Stimulated activated CD4-positive, alpha-beta T cell treated with anti-CD3 and anti-CD28 coated beads, Interleukin-1b, Interleukin-23, amount 100 ng/mL, for 24 hours (primary cell): ENCODE data around the gene COL12A1.

Source experiments
- DNase-seq, 4 experiments: peaks; one replicate each; pipeline ENCODE4 v3.0.0-alpha.2; 2020; ENCODE audit warnings: low read depth in 4 of 4, low spot score in 1 of 4

COL12A1 gene

GRCh38 chr6:75205776-75206575 is at the start of gene COL12A1:
Gene COL12A1, minus strand, starts transcription at chr6:75206053. Its CDS starts 3,261 bp downstream, at chr6:75202792.
- no peak for DNase-seq

DNA sequence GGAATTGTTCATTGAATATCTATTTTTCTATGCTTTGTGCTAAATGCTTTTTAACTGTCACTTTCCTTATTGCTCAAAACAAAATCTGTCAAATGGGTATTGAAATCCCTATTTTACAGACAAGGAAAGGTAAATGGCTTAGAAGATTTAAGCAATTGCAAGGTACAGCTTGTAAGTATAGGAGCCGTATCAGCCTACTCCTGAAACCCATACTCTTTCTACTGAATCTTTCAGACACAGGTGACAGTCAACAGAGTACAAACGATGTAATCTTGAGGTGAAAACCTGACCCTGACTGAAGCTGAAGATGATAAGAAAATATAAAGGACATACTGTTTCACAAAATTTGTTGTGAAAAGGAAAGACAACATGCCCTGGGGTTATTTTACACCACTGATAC is 44.7 kb upstream of the COL12A1 start:
- DNase-seq: no peak

- DNase-seq: no peak
Measured at GRCh38 chr6:75249837-75250236, 44.0 kb upstream of the COL12A1 start.

DNA sequence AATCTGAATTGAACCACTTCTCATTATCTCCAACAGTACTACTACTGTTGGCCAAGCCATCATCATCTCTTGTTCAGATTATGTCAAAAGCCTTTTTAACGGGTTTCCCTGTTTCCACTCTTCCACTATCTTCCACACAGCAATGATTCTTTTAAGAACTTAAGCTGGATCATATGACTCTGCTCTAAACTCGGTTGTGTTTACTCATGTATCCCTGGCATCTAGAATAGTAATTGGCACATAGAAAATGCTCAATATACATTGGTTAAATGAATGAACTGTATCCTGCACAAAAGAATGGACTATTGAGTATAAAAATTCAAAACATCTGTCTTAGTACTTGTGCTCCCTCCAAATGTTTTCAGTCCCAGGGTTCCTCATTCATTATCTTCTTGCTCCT is 40.5 kb upstream of the COL12A1 start:
- DNase-seq: no peak

GRCh38 chr6:75244063-75244584 is 38.3 kb upstream of the COL12A1 start:
- DNase-seq: no peak

GRCh38 chr6:75243333-75244062 is 37.6 kb upstream of the COL12A1 start, which contains the start of gene COX7A2:
Gene COX7A2, minus strand, starts transcription at chr6:75243801. Its CDS starts 67 bp downstream, at chr6:75243734.
- DNase-seq: peak; percentile 53 to 78 (median 70)

DNA sequence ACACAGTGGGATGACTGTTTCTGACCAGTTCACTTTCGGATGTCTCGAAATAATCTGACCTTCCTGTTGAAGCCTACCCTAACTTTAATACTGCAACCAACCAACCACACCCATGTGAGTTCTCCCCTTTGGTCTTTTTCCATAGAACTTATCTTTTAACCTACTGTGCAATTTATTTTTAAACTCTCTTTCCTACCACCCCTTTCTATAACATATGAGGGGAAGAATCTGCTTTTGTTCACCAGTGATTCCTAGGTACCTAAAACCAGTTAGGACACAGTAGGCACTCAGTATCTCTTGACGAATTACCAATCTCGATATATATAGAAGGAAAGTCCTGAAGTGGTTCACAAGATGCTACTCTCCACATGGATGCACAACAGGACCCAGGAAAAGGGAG is 30.8 kb upstream of the COL12A1 start:
- no peak for DNase-seq

DNA sequence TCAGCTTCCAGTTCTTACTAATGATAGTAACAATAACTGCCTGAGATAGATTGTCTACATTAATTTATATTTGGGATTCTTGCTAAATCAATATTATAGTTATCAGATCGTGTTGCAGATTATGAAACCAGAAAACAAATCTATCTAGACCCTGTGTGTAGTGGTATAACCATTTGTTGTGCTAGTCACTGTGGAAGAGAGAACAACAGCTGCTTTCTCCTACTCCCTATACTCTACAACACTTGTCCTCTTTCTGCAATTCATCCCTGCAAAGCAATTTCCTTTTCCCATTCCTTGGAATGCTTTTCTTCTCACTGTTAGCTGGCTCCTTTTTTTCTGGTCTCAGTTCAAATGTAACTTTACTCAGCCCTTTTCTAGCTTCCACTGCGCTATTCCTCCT is 29.4 kb upstream of the COL12A1 start:
- DNase-seq: no peak

DNA sequence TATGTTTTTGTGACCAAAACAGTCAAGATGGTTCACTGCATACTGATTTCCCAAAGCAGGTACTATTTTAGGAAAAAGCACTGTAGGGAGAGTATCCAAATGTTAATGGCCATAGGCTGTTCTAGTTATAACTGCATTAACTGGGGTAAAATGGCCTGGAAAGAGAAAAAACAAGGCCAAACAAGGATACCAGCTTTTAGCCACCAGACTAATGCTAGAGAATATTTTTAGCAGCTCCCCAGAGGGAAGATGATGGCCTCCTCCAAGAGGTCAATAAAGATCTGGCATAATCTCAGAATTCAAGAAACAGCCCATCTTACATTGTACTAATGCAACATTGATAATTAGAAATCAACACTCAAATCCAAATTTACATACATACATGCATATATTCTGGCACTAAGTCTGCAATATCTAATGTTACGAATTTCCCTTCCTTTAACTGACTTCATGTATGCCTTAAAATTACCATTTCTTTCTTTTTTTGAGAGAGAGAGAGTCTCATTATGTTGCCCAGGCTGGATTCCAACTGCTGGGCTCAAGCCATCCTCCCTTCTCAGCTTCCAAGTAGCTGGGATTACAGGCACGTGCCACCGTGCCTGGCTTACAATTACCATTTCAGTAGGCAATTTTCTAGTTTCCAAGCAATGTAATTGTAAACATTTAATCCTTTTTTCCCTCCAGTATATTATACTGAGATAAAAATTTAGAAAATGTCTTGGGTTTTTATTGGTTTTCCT is 28.4 kb upstream of the COL12A1 start:
- no peak for DNase-seq

DNA sequence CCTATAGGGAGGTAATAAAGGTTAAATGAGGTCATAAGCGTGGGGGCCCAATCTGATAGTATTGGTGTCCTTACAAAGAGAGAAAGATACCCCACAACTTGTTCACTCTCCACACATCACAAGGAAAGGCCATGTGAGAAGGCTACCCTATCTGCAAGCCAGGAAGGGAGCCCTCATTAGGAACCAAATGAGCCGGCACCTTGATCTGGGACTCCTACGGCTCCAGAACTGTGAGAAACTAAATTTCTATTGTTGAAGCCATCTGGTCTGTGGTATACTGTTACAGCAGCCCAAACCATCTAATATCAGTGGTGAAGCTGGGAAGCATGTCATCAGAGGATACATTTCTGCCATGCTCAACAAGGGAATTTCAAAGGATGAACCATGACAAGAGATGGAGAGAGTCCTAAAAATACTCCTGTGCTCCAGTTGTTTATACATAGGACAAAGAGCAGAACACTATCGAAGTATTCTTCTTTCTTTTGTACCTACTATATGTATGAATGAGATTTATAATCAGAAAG is 27.3 kb upstream of the COL12A1 start:
- DNase-seq: no peak

DNA sequence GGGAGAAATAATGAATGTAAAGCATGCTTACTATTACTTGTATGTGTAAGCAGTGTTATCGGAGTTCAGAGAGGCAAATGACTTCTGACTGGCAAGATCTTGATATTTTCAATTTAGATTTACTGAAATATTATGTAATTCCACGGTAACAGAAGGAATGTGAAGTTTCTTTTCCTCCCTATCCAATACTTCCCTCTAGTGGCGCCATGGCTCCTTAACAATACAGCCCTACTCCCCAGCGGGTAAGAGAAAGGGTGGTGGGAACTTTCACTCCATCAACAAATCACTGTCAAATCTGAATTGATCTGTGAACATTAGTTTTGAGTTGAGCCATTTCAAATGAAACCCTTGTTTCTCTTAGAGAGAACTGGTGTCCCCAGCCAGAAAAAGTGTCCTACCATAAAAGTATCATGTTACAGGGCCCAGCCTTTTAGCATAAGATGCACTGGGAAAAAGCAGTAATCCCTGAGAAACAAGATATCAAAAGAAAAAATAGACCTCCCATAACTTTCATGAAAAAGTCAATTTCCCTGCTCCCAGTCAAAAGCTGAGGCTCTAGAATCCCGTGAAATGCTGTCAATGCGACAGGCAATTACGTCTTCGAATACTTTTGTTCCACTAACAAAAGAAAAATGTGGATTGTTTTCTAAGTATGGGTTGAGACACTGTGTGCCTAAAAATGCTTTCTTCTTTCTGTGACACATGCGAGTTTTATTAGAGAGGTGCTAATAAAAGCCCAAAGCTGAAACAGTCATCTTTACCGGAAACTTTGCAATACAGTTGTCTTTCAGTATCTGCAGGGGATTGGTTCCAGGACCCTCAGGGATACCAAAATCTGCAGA is 24.9 kb upstream of the COL12A1 start:
- no peak for DNase-seq

DNA sequence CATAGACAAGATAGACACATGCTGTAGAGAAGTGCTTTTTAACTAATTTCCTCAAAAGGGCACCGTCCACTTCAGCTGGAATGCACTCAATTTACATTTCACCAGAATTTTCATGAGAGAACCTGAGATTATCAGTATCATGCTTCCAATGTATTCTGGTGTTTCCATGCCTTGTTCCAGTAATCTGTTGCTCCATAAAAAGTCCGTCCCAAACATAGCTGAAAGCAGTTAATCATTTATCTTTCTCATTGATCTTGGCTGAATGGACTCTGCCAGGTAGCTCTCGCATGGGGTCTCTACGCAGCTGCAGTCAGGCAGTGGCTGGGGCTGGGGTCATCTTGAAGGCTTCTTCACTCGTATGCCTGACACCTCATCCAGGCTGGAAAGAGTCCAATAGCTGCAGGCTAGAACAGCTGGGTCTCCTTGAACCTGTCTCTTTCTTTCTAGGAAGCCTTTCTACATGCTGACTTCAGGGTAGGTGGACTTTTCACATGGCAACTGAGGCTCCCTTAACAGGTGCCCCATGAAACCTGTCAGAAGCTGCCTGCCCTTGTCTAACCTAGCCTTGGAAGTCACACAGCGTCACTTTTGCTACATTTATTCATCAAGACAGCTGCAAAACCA is 18.6 kb upstream of the COL12A1 start:
- DNase-seq: no peak

- no peak for DNase-seq
Measured at GRCh38 chr6:75223428-75223827, 17.6 kb upstream of the COL12A1 start.

GRCh38 chr6:75222261-75222660 is 16.4 kb upstream of the COL12A1 start:
- no peak for DNase-seq

- no peak for DNase-seq
Measured at GRCh38 chr6:75221116-75221515, 15.3 kb upstream of the COL12A1 start.

- DNase-seq: no peak
Measured at GRCh38 chr6:75220357-75220756, 14.5 kb upstream of the COL12A1 start.

- no peak for DNase-seq
Measured at GRCh38 chr6:75219263-75219662, 13.4 kb upstream of the COL12A1 start.

- no peak for DNase-seq
Measured at GRCh38 chr6:75217193-75217592, 11.3 kb upstream of the COL12A1 start.

DNA sequence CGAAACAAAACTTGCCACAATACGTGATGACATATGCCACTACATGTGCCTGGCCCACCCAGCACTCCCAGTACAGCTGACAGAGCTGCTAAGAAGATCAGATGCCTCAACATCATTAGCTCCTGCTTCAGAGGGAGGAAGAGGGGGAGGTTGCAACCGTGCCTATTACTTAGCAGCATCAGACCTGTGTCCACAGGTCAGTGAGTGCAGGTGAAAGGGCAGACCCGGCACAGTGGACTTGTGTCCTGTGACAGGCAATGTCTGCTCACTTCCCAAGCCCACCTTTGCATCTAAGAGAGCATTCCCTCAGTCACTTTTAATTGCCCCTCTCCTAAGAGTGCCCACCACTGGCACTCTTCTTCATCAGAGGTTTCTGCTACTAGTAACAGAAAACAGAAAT is 9.4 kb upstream of the COL12A1 start:
- no peak for DNase-seq

- DNase-seq: no peak
Measured at GRCh38 chr6:75213732-75214131, 7.9 kb upstream of the COL12A1 start.
